AG20443 (cell line): Measurements from ENCODE around the gene UGT1A5.
"Not testable (repeated sequence)": the region's sequence is repeated elsewhere in the genome, so short reads cannot be mapped to it uniquely, and the experiment has no call there.

Experiments
- DNase-seq: peaks from one replicate; pipeline ENCODE4 v3.0.0; 2012; ENCODE audit warnings: low spot score, mixed read lengths

UGT1A5 gene

GRCh38 chr2:233746475-233747282 is 34.0 kb downstream of the UGT1A5 start:
- no peak for DNase-seq

GRCh38 chr2:233747283-233747544 is 34.5 kb downstream of the UGT1A5 start:
- DNase-seq, result no peak

GRCh38 chr2:233750689-233751088 is 38.0 kb downstream of the UGT1A5 start:
- not testable (repeated sequence) for DNase-seq

GRCh38 chr2:233751212-233752009 is 38.7 kb downstream of the UGT1A5 start:
- not testable (repeated sequence) for DNase-seq

GRCh38 chr2:233754872-233755611 is 42.3 kb downstream of the UGT1A5 start:
- DNase-seq, result no peak

- no peak for DNase-seq
Observed at GRCh38 chr2:233756429-233757081, 43.8 kb downstream of the UGT1A5 start.

- no peak for DNase-seq
Observed at GRCh38 chr2:233758141-233758540, 45.4 kb downstream of the UGT1A5 start.

GRCh38 chr2:233758849-233759248 is 46.1 kb downstream of the UGT1A5 start:
- no peak for DNase-seq

GRCh38 chr2:233760043-233760442 is 47.3 kb downstream of the UGT1A5 start, which contains the start of gene UGT1A1:
UGT1A1 (plus strand) TSS chr2:233760270; CDS start chr2:233760288, 18 bp downstream.
- DNase-seq, result no peak

- no peak for DNase-seq
Observed at GRCh38 chr2:233761040-233761769, 48.5 kb downstream of the UGT1A5 start.

- peak; percentile 66 for DNase-seq
Observed at GRCh38 chr2:233764264-233764663, 51.6 kb downstream of the UGT1A5 start.

GRCh38 chr2:233764761-233765160 is 52.1 kb downstream of the UGT1A5 start:
- DNase-seq, result no peak

- no peak for DNase-seq
Observed at GRCh38 chr2:233766416-233766815, 53.7 kb downstream of the UGT1A5 start.

- DNase-seq, result no peak
Observed at GRCh38 chr2:233768076-233768475, 55.4 kb downstream of the UGT1A5 start.

GRCh38 chr2:233769260-233769659 is 56.6 kb downstream of the UGT1A5 start:
- no peak for DNase-seq

- DNase-seq, result no peak
Observed at GRCh38 chr2:233772153-233772552, 59.4 kb downstream of the UGT1A5 start.

- no peak for DNase-seq
Observed at GRCh38 chr2:233772583-233772982, 59.9 kb downstream of the UGT1A5 start.

GRCh38 chr2:233773854-233774253 is 61.1 kb downstream of the UGT1A5 start:
- DNase-seq, result no peak

- DNase-seq, result no peak
Observed at GRCh38 chr2:233775414-233775813, 62.7 kb downstream of the UGT1A5 start.

GRCh38 chr2:233778030-233778429 is 65.3 kb downstream of the UGT1A5 start, which contains the start of gene MROH2A:
MROH2A (plus strand) TSS chr2:233778330; CDS start chr2:233779359, 1,029 bp downstream.
- DNase-seq, result no peak

GRCh38 chr2:233779722-233780121 is 67.0 kb downstream of the UGT1A5 start:
- DNase-seq, result no peak
